ENCODE data around the gene PIK3CG.
"Not testable (repeated sequence)": the region's sequence is repeated elsewhere in the genome, so short reads cannot be mapped to it uniquely, and the experiment has no call there.

PIK3CG gene

DNA sequence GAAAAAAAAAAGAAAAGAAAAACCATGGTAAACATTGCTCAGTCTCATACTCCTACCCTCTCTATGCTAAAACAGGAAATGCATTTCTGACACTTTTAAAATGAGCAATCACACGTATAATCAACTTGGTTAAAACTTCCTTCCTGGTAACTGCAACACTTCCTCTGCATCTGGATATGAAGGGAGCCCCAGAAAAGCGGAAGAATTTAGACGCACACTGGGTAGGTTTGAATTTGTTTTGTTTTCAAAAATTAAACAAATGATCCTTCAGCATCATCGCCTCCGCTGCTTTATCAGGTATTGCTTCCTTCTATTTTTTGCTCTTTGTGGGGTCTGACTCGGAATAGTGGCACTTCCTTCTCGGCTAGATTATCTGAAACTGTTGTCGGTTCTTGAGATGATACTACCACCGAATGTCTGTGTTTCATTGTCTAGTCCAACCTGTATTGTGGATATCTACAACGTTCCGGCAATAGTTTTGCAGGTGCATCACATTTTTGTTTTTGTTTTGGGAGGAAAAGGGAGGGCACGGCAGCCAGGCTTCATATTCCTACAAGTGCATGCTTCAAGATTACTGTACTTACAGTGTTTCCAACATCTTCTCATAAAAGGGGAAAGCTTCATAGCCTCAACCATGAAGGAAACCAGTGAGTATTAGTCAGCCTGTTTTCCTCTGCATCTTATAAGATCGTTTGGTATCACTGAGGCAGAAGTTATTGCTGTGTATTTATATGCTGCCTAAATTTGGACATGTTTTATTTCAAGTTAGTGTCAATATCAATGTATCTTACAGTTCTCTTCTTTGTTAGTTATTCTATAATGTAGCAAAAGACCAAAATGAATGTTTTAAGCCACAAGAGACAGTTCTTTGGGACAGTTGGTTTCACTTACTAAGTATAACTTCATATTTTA is at the start of gene PIK3CG:
Gene PIK3CG (plus strand): TSS at position 153 of the 912 bp plus-strand sequence. CDS start 2,280 bp downstream, outside the sequence.
- DNase-seq = peak; percentile 69

DNA sequence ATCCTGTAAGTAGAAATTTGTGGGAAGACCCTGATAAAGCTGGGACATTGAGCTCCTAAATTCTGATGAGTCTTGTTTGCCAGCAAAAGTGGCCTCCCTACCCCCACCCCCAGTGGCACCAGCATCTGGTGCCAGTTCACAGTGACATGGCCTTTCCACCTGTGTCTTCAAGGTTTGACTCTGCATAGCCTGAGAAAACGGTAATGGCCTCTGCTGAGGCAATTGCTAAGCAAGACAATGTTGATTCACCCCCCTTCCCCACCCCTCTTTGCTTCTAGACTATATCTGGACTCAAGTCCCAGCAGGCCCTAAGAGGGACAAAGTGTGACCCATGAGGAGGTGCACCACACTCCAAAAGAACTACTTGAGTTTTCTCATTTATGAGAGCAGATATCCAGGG is 48.0 kb upstream of the PIK3CG start:
- DNase-seq = no peak

DNA sequence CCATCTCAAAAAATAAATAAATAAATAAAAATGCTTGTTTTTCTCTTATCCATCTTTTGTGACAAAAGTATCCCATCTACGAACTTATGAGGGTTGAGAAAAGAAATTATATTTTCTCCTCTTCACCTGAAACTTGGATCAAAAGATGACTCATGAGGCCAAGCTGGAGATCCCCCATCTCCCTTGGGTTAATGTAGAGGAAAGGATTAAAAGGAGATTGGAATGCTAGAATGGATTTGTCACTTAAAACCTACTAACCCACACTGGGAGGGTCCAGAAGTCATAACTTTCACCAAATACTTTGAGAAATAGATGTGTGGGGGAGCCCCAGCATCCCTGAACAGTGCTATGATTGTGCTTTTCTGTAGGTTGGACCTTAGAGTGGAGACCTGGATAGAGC is 46.3 kb upstream of the PIK3CG start:
- DNase-seq = no peak

DNA sequence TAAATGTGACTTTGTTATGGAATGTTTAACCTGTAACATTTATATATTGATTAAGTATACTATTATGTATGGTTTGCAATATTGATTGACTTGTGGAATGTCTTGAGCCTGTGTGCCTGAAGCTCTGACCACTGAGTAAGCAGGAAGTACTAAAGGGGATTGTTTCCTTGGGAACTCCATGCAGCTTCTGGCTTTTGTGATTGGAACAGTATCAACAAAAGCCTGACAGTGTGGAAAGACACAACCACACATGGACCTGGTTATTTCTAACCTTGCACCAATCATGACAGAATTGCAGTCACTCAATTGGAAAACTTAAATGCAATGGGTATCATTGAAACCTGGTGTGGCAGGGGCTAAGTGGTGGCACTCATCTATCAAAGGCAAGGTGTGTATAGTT is 45.5 kb upstream of the PIK3CG start:
- no peak for DNase-seq

DNA sequence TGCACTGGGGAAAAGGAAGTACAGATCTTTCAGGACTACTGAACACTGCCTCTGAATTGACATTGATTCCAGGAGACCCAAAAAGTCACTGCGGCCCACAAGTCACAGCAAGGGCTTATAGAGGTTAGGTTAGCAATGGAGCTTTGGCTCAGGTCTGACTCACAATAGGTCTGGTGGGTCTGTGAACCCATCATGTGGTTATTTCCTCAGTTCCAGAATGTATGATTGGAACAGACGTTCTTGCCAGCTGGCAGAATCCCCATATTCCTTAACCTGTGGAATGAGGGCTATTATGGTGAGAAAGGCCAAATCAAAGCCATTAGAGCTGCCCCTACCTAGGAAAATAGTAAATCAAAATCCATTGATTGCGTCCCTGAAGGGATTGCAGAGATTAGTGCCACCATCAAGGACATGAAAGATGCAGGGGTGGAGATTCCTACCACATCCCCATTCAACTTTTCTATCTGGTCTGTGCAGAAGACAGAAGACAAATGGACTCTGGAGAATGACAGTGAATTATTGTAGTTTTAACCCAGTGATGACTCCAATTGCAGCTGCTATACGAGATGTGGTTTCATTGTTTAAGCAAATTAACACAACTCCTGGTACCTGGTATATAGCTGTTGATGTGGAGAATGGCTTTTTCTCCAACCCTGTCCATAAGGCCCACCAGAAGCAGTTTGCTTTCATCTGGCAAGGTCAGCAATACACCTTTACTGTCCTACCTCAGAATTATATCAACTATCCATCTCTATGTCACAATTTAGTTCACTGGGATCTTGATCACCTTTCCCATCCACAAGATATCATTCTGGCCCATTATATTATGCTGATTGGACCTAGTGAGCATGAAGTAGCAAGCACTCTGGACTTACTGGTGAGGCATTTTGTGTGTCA is 44.5 kb upstream of the PIK3CG start:
- DNase-seq = no peak

DNA sequence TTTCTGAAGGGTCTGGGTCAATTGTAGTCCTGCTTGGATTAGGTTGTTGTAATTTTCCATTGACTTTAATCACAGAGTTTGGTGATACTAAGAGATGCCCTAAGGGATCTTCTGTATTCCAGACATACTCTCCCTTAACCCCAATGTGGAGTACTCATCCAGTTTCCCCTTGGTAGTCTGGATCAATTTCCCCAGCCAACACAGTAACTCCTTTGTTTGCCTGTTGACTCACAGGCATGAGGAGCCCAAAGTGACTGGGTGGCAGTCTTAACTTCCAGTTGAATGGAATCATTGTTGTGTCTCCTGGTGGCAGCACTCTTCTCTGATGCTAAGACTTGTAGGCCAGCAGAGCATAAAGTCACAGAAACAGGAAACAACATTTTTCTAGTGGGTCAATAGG is 41.5 kb upstream of the PIK3CG start:
- no peak for DNase-seq

DNA sequence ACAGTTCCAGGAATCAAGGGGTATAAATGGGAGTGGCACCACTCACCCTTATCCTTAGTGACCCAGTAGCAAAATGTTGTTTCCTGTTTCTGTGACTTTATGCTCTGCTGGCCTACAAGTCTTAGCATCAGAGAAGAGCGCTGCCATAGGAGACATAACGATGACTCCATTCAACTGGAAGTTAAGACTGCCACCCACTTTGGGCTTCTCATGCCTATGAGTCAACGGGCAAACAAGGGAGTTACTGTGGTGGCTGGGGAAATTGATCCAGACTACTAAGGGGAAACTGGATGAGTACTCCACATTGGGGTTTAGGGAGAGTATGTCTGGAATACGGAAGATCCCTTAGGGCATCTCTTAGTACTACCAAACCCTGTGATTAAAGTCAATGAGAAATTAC is 40.6 kb upstream of the PIK3CG start:
- no peak for DNase-seq

DNA sequence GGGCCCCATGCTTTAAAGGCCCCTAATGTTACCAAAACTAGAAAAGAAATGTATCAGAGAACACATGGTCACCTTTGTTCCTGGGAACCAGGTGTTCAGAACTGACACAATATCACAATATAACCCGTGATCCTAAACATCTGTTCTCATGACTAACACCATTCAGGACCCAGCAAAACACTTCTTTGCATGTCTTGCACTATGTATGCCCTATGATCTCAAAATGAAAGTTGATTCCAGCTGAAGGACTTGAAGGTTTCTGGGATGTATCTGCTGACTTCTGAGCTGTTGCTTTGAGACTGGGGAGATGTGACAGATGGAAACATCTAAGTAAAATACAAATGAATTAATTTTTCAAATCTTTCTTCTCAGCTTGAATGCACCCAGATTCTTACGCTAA is 37.5 kb upstream of the PIK3CG start:
- no peak for DNase-seq

DNA sequence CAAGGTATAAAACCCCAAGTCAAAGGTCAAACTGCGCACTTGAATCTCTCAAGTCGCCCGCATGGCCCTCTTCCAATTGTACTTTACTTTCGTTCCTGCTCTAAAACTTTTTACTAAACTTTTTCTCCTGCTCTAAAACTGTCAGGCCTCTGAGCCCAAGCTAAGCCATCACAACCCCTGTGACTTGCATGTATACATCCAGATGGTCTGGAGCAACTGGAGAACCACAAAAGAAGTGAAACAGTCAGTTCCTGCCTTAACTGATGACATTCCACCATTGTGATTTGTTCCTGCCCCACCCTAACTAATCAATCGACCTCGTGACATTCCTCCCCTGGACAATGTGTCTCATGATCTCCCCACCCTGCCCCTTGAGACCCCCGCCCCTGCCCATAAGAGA is 35.6 kb upstream of the PIK3CG start:
- no peak for DNase-seq

DNA sequence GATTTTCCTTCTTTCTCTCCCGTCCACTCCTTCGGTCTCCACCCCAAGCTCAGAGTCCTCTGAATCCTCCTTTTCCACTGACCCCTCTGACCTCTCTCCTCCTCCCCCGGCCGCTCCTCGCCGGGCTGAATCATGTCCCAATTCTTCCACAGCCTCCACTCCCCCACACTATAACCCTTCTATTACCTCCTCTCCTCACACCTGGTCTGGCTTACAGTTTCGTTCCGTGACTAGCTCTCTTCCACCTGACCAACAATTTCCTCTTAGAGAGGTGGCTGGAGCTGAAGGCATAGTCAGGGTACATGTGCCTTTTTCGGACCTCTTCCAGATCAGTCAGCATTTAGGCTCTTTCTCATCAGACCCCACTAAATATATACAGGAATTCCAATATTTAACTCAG is 34.2 kb upstream of the PIK3CG start:
- DNase-seq = not testable (repeated sequence)

DNA sequence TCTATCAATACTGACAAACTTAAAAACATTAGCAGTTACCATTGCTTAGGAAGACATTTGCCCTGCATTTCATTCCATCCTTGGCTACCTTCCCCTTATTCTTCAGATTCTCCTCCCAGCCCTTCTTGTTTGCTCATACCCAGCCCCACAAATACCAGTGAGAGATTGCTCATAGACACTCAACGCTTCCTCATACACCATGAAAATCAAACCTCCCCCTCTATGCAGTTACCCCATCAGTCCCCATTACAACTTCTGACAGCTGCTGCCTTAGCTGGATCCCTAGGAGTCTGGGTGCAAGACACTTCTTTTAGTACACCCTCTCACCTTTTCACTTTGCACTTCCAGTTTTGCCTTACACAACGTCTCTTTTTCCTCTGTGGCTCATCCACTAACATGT is 28.3 kb upstream of the PIK3CG start:
- no peak for DNase-seq

DNA sequence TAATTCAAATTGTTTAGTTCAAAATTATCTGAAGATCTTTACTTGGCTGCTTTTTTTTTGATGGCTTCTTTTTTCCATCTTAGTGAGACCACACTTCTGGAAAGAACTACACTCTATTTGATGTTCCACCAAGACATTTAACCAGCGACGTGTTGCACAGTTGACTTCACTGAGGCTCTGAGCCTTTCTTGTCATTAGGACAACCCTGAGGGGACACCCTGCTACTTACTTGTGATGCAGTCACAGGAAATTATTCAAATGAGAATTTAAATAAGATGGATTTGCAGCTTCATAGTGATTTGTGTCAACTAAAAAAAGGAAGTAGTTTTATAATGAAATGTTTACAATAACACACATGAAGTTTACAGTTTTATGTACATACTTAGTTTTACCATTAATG is 25.6 kb upstream of the PIK3CG start:
- no peak for DNase-seq

DNA sequence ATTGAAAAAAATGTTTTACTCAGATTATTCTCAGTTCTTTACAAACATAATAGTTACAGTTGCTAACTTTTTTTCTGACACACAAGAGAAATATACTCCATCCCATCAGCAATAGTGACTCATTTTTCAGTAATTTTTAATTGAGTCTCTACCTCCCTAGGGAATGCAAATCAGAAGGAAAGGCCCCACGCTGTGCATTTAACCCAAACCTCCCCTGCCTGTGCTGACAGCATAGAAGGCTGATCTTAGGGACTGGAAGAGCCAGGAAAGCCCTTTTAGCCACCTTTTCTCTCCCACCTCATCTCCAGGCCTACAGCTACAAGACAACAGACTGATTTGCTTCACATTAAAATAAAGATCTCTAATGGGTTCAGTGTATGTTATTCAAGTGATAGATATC is 24.7 kb upstream of the PIK3CG start:
- no peak for DNase-seq

DNA sequence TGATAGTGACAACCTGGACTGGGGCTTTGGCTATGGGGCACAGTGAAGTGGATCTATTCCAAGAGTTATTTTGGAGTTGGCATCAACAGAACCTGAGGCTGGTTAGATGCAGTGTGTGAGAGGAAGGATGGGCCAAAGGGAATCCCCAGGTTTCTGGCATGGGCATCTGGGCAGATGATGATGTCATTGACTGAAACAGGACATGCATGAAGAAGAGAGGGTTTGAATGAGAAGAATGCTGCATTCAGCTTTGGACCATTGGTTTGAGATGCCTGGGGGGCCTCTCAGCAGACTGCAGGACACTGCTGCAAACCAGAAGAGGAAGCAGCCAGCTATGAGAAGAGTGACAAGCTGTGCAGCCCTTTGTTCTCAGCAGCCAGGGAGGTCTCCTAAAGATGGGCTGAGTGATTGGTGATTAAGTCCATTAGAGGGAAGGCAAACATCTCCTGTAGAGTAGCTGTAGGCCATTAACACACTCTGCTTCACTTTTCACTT is 23.1 kb upstream of the PIK3CG start:
- DNase-seq = no peak

DNA sequence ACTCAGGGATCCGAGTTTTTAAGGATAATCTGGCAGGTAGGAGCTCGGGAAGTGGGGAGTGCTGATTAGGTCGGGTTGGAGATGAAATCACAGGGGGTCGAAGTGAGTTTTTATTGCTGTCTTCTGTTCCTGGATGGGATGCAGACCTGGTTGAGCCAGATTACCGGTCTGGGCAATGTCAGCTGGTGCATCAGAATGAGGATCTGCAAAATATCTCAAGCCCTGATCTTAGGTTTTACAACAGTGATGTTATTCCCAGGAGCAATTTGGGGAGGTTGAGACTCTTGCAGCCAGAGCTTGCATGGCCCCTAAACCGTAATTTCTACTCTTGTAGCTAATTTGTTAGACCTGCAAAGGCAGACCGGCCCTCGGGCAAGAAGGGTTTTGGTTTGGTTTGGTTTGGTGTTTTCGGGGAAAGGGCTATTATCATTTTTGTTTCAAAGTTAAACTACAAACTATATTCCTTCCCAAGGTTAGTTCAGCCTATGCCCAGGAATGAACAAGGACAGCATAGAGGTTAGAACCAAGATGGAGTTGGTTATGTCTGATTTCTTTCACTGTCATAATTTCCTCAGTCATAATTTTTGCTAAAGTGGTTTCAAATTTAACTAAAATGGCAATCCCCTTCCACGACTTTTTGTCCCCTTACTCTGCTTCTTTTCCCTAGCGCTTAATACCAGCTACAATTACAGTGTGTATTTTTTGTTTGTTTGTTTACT is 20.6 kb upstream of the PIK3CG start:
- no peak for DNase-seq

DNA sequence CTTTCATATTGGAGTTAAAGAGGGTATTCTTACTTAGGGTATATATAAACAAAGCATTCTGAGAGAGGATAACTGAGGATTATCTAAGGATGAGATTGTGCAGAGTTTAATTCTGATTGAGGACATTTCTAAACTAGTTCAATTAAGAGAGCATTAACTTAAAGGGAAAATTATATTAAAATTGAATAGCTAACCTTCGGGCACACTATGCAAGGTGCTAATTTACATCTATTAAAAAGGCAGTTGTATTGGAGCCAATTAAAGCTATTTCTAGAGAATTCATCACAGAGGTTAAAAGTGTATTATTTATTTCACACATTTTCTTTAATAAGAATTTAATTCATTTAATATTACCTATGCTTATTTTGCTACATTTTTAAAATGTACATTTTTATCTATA is 17.0 kb upstream of the PIK3CG start:
- DNase-seq = no peak

DNA sequence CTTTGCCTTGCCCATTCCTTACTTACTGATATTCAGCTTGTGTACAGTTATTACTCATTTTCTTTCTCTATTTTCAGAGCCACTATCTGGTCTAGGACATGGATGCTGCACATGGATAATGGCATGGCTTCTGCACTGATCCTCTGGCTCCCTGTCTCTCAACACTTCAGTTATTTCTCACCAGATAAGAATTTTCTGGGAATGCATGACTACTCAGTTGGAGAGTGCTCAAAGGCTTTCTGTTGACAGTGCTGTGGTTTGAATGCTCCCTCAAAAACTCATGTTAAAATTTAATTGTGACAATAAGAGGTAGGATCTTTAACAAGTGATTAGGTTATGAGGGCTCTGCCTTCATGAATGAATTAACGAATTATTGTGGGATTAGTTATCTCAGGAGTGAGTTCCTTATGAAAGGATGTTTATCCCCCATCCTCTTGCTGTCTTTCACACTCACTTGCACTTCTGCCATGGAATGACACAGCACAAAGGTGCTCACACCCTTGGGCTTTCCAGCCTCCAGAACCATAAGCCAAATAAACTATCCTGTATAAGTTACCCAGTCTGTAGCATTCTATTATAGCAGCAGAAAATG is 16.1 kb upstream of the PIK3CG start:
- no peak for DNase-seq

DNA sequence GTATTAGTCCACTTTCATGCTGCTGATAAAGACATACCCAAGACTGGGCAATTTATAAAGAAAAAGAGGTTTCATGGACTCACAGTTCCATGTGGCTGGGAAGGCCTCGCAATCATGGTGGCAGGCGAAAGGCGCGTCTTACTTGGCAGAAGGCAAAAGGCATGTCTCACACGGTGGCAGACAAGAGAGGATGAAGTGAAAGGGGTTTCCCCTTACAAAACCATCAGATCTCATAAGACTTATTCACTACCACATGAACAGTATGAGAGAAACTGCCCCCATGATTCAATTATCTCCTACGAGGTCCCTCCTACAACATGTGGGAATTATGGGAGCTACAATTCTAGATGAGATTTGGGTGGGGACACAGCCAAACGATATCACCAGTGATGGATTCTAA is 13.4 kb upstream of the PIK3CG start:
- not testable (repeated sequence) for DNase-seq

DNA sequence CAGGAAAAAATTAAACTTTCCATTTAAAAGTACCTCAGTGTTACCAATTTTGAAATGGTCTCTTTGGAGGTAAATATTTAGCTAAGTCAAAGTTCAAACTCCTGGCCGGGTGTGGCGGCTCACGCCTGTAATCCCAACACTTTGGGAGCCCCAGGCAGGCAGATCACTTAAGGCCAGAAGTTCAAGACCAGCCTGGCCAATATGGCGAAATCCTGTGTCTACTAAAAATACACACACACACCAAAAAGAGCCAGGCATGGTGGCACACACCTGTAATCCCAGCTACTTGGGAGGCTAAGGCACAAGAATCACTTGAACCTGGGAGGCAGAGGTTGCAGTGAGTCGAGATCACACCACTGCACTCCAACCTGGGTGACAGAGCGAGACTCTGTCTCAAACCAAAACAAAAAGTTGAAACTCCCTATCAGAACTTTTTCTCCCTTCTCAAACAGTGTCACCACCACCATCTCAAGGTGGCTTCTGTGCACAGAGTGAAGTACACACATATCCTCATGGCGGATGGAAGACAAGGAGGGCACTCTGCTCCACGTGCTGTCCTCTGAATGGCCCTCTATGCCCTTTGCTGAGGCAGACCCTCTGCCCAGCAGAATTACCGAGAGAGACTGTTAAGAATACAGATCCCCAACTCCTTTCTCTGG is 11.7 kb upstream of the PIK3CG start:
- DNase-seq = no peak

DNA sequence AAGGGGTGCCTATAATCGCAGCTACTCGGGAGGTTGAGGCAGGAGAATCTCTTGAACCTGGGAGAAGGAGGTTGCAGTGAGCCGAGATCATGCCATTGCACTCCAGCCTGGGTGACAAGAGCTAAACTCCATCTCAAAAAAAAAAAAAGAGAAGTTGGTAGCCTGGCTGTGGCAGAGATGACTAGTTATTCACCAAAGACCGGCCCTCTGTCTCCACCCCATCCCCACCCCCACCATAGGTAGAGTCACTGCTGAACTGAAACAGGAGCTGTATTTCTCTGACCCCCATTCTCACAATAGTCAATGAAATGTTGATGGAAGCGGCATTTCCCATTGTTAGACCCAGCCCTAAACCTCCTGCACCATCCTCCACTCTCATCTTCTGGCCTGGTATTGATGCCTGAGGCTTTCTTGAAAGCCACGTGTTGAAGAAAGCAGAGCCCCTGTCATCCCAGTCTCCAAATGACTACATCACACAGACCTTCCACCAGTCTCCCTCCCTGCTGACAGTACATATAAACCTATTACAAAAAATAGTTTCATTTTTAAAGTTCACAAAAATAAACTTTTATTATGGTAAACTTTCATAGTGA is 9.4 kb upstream of the PIK3CG start:
- DNase-seq = no peak
